GM10266 (cell line): ENCODE measurements around the gene TMEM222.

Source experiments
- DNase-seq: peaks from one replicate; pipeline ENCODE4 v3.0.0; 2012; ENCODE audit errors: extremely low spot score
- TF ChIP-seq, protein P1 (sequence below): IDR thresholded peaks from 2 replicates; pipeline ENCODE4 v1.5.1; 2012; ENCODE audit warnings: mild to moderate bottlenecking, low read depth; ENCODE audit not compliant: control insufficient read depth, insufficient read depth; ENCODE audit errors: missing control alignments

The TMEM222 gene

DNA sequence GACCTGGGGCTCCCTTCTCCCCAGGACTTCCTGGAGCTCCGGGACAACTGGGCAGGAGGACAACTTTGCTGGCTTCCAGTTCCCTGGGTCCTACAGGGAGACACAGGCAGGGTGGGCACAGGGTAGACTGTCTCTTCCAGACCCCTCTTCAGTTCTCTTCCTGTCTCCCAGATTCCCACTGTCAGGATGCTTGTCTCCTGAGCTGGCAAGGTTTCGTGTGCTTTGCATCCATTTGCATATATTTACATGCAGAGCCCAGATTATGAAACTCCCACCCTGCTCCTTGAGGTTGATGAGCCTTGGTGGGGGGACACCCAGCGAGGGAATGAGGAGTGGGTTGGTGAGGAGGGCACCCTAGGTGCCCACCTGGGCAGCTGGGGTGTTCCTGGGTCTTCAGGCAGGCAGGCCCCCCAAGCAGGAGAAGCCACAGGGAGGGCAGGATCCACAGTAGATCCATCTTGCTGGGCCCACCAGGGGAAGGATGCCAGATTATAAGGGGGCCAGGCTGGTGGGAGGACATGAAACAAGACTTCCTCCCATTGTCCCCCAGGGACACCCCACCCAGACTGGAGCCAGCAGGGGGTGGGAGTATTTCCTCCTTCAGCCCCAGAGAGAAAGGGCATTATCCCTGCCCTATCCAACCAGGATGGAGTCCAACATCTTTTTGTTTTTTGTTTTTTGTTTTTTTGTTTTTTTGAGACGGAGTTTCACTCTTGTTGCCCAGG is 52.6 kb downstream of the TMEM222 start, which contains the start of gene FCN3:
FCN3 (minus strand) TSS at position 463 of the 725 bp plus-strand sequence; CDS start at position 457, 6 bp downstream.
- TF ChIP-seq, protein P1, sequence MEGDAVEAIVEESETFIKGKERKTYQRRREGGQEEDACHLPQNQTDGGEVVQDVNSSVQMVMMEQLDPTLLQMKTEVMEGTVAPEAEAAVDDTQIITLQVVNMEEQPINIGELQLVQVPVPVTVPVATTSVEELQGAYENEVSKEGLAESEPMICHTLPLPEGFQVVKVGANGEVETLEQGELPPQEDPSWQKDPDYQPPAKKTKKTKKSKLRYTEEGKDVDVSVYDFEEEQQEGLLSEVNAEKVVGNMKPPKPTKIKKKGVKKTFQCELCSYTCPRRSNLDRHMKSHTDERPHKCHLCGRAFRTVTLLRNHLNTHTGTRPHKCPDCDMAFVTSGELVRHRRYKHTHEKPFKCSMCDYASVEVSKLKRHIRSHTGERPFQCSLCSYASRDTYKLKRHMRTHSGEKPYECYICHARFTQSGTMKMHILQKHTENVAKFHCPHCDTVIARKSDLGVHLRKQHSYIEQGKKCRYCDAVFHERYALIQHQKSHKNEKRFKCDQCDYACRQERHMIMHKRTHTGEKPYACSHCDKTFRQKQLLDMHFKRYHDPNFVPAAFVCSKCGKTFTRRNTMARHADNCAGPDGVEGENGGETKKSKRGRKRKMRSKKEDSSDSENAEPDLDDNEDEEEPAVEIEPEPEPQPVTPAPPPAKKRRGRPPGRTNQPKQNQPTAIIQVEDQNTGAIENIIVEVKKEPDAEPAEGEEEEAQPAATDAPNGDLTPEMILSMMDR = no peak
- no peak for DNase-seq

GRCh38 chr1:27377760-27378495 is 56.0 kb downstream of the TMEM222 start:
- TF ChIP-seq, protein P1 = no peak
- DNase-seq = no peak

DNA sequence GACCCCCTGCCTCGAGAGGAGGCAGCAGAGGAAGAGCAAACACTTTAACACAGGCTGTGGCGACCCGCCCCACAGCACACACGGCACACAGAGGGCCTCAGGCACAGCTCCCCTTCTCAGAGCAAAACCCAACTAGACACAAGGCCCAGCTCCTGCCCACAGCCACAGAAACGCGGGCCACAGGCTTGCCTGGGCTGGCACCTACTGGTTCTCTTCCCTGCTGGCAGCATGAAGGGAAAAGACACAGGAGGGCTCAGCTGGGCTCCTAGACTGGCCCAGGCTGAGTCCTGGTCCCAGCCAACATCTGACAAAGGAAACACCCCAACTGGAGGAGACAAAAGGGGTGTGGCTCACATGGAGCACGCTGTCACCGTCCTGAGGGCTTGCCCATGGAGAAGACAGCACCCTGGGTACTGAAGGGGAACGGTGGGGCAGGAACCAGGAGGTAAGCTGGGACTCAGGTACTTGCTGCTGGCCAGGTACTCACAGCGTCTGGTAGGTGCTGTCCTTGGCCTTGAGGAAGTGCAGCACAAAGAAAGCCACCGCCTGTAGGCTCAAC is 57.7 kb downstream of the TMEM222 start:
- no peak for DNase-seq
- TF ChIP-seq, protein P1 = no peak

- DNase-seq = no peak
- TF ChIP-seq, protein P1 = no peak
Observed at GRCh38 chr1:27380224-27380623, 58.3 kb downstream of the TMEM222 start.

- TF ChIP-seq, protein P1 = no peak
- DNase-seq = no peak
Observed at GRCh38 chr1:27380766-27381733, 59.1 kb downstream of the TMEM222 start.

DNA sequence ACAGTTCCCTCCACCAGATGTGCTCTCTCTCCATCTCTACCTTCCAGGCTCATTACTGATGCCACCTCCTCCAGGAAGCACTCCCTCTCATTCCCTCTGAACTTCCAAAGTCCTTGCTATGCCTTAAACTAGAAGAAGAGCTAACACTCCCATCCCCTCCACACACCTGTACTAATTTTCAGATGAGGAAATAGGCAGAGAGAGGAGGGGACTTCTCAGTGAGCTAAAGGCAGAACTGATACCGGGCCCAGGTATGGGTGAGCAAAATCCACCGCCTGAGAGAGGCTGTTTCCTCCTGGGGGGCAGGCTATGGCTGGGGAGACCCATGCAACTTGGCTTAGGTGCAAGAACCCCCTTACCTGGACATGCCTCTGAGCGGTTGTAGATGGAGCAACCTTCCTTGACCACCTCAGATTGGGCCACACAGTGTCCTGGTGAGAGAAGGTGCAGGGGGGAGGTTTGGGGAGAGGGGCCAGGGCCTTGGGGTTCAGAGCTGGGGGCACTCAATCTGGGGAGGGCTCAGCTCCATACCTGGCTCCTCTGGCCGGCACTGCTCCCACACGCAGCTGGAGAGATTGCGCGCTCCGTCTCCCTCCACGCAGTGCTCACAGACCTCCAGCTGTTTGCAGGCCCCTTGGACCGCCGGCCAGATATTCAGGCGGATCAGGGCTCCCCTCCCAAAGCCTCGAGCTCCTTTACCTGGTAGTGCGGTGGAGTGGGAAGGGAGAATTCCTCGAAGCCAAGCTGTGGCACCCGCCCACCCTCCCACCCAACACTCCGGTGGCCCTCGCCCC is 60.2 kb downstream of the TMEM222 start:
- DNase-seq = no peak
- TF ChIP-seq, protein P1 = no peak
